NCI-H1417 treated with DMSO at 0.1 percent for 48 hours (cell line): Measurements from ENCODE around the gene GPX5.

Experiments used
- DNase-seq: peaks from one replicate; lab custom pipeline; 2025; lab: John Stamatoyannopoulos, UW

GPX5 gene

GRCh38 chr6:28555136-28555535, 29.5 kb downstream of the GPX5 start:
- no peak for DNase-seq

- DNase-seq, result no peak
These were observed 32.9 kb downstream of the GPX5 start for GRCh38 chr6:28558629-28559028.

GRCh38 chr6:28563430-28564095, 37.9 kb downstream of the GPX5 start:
- DNase-seq, result no peak

- DNase-seq, result no peak
These were observed 40.3 kb downstream of the GPX5 start for GRCh38 chr6:28565823-28566526.

- DNase-seq, result no peak
These were observed 41.0 kb downstream of the GPX5 start for GRCh38 chr6:28566527-28567252.

GRCh38 chr6:28567506-28567905, 41.8 kb downstream of the GPX5 start:
- no peak for DNase-seq

GRCh38 chr6:28568515-28569108, 42.9 kb downstream of the GPX5 start:
- no peak for DNase-seq

- DNase-seq, result no peak
These were observed 44.1 kb downstream of the GPX5 start for GRCh38 chr6:28569748-28570147.

- no peak for DNase-seq
These were observed 54.8 kb downstream of the GPX5 start for GRCh38 chr6:28580475-28580874.

GRCh38 chr6:28583463-28583862, 57.8 kb downstream of the GPX5 start:
- DNase-seq, result no peak
